ENCODE results near the gene CAPN3.

The CAPN3 gene

GRCh38 chr15:42343596-42344232 lies 15.6 kb upstream of the CAPN3 start:
- TF ChIP-seq CTCF (IDR thresholded peaks at IDR 0.05; ENCODE audit: extremely low read depth, insufficient read depth, missing control alignments) = no peak
- in situ Hi-C loops (cut with MboI; ENCODE audit: low pct_unique_long_range_greater_than_20kb, low sequenced_read_pairs, unreplicated experiment) = no loop called here
- DNase-seq (ENCODE audit: low spot score) = no peak

GRCh38 chr15:42344763-42345162 lies 14.5 kb upstream of the CAPN3 start:
- TF ChIP-seq CTCF (IDR thresholded peaks at IDR 0.05; ENCODE audit: extremely low read depth, insufficient read depth, missing control alignments) = no peak
- in situ Hi-C loops (cut with MboI; ENCODE audit: low pct_unique_long_range_greater_than_20kb, low sequenced_read_pairs, unreplicated experiment) = no loop called here
- no peak for DNase-seq (ENCODE audit: low spot score)

- DNase-seq (ENCODE audit: low spot score) = no peak
- no peak for TF ChIP-seq CTCF (IDR thresholded peaks at IDR 0.05; ENCODE audit: extremely low read depth, insufficient read depth, missing control alignments)
- in situ Hi-C loops (cut with MboI; ENCODE audit: low pct_unique_long_range_greater_than_20kb, low sequenced_read_pairs, unreplicated experiment) = no loop called here
Measured at GRCh38 chr15:42345504-42345903, 13.8 kb upstream of the CAPN3 start.

GRCh38 chr15:42348083-42348482 lies 11.2 kb upstream of the CAPN3 start:
- in situ Hi-C loops (cut with MboI; ENCODE audit: low pct_unique_long_range_greater_than_20kb, low sequenced_read_pairs, unreplicated experiment) = no loop called here
- TF ChIP-seq CTCF (IDR thresholded peaks at IDR 0.05; ENCODE audit: extremely low read depth, insufficient read depth, missing control alignments) = no peak
- no peak for DNase-seq (ENCODE audit: low spot score)

- in situ Hi-C loops (cut with MboI; ENCODE audit: low pct_unique_long_range_greater_than_20kb, low sequenced_read_pairs, unreplicated experiment) = no loop called here
- DNase-seq (ENCODE audit: low spot score) = no peak
- no peak for TF ChIP-seq CTCF (IDR thresholded peaks at IDR 0.05; ENCODE audit: extremely low read depth, insufficient read depth, missing control alignments)
Measured at GRCh38 chr15:42349186-42349585, 10.1 kb upstream of the CAPN3 start.

GRCh38 chr15:42352401-42352800 lies 6.9 kb upstream of the CAPN3 start:
- no peak for DNase-seq (ENCODE audit: low spot score)
- no peak for TF ChIP-seq CTCF (IDR thresholded peaks at IDR 0.05; ENCODE audit: extremely low read depth, insufficient read depth, missing control alignments)
- in situ Hi-C loops (cut with MboI; ENCODE audit: low pct_unique_long_range_greater_than_20kb, low sequenced_read_pairs, unreplicated experiment) = no loop called here
